NCI-H2196 treated with DMSO at 0.1 percent for 48 hours (cell line): ENCODE data around the gene CARS2.
"Not testable (repeated sequence)": the region's sequence is repeated elsewhere in the genome, so short reads cannot be mapped to it uniquely, and the experiment has no call there.

Experiments
- DNase-seq: peaks from one replicate; lab custom pipeline; 2025; ENCODE audit not compliant: unreplicated experiment; lab: John Stamatoyannopoulos, UW

CARS2 gene

DNA sequence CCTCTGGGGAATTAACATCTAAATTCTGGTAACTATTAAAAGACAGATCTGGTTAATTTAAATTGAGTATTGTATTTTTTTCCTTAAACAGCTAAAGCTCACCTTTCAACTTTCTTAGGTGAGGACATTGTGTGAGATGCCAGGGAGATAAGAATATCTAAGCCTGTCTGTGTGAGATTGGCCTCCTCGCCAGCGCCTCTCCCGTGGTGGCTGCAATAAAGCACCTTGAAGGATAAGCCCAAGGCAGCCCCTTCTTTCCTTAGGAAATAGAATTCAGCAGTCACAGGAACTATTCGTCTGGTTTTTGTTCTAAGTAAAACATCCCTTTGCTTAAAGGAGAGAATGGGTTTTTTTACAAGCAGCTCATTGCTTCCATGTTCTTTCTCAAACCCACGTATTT lies 66.0 kb downstream of the CARS2 start:
- DNase-seq = no peak

DNA sequence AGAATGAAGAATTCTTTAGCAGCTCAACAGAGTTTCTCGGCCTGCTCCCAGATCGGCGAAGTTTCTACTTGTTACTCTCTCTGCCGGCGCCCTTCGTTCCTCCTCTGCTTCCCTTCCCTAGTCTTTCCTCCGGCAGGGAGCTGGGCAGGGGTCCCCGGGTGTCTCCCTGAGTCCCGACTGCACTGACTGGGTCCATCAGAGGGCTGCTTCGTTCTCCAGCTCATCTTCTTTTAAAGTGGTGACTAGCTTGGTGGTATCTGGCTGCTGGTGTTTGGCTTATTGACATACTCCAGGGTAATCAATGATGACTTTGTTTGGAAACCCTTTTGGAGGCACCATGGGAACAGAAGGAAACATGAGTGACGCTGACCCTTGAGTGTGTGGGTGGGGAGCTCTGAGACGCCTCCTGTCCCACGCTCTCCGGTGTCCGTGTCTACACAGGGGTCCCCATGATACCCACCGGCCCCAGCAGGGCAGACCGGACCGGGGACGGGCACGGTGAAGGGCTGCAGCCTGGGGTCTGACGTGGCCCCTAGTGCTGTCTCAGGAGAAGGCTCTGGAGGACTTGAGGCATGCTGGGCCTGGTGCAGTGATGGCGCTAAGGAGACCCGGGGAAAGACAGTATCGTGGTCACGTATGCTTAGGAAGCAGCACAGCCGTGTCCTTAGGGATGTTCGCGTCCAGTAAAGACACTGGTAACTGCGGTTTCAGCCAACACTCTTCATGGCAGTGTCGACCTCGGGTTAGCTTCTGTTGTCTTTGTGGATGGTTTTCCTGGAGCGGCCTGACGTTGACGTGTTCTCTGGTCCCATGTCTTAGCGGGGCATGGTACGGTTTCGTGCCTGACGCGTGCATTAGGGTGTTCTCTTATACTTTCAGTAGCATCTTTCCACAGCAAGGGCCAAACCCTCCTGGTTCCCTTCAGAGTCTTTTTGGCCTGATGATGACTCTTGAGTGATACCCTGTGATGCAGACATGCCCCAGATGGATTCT lies 66.8 kb downstream of the CARS2 start:
- no peak for DNase-seq

DNA sequence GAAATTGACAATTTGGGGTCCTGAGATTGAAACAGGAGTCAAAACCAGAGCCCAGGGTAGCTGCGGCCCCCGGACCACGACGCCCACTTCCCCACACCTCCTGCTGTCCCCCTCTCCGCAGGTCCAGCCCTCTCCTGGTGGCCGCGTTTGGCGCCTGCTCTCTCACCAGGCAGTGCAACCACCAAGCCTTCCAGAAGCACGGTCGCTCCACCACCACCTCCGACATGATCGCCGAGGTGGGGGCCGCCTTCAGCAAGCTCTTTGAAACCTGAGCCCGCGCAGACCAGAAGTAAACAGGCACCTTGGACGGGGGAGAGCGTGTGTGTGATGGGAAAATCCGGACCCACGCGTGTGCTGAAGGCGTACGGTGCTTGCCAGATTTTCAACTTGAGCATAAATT lies 67.7 kb downstream of the CARS2 start:
- DNase-seq = no peak

DNA sequence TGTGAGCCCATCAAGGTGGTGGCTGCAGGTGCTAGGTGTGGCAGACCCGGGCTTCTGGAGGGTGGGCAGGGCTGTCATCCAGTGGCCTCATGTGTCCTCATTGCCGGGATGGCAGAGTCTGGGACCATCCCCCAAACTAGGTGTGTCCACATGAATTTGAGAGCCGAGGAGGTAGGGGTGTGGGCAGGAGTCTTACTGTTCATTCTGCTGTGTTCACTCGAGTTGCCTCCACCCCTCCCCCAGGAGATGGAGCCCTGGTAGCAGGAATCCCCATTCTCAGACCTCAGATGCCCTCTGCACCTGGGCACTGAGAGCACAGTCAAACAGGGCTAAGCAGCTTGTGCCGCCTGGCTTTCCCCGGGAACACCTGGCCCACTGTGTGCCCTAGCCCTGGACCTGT lies 68.2 kb downstream of the CARS2 start:
- DNase-seq = peak; percentile 7

DNA sequence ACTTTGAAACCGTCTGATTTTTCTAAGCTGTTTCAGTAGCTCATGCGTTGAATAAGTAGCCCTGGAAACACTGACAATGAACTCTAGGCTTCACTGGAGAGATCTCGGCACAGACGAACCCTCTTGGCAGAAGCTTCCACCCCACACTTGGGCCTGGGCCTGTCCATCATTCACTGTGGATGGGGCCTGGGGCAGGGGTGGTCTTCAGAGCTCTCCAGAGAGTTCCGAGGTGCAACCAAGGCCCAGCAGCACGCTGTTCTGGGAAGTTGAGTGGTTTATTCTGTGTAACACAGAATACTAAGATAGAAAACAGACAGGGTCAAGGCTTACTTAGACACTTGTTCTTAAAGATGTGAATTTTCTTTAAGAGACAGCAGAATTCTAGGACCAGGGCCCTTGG lies 68.6 kb downstream of the CARS2 start:
- DNase-seq = no peak

DNA sequence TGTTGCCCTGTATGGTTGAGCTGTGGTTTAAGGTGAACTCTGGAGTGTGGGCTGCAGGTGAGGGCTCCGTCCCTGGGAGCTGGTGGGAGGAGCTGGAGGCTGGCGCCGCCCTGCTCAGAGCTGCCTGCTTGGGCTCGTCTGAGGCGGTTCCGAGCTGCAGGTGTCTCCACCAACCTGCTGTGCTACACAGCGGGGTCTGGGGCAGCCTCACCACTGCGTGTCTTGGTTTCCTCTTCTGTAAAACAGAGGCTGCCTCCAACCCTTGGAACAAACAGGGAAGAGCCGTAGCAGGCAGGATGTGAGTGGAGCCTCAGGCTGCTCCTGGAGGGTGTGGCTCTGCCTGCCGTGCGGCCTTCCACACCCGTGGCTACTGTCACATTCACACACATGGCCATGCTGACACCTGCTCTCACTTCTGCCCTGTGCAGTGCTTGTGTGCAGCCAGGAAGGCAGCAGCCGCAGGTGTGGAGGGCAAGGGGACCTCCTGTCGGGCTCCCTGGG lies 69.2 kb downstream of the CARS2 start:
- DNase-seq = no peak

DNA sequence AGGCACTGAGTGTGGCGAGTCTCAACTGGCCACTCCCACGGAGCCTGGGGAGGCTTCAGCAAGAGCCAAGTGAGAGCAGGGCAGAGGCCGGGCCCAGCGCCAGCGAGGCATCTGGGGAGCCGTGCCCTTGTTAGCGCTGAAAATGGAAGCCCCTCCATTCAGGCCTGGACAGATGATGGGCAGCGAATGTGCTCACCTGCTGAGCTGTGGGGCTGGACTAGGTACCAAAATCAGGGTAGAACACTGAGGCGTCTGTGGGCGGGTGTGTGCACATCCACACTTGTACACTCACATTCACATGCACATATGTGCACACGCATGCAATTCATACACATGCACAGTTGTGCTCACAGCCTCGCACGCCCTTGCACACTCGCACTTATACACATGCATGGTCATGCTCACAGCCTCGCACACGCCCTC lies 69.9 kb downstream of the CARS2 start:
- no peak for DNase-seq

DNA sequence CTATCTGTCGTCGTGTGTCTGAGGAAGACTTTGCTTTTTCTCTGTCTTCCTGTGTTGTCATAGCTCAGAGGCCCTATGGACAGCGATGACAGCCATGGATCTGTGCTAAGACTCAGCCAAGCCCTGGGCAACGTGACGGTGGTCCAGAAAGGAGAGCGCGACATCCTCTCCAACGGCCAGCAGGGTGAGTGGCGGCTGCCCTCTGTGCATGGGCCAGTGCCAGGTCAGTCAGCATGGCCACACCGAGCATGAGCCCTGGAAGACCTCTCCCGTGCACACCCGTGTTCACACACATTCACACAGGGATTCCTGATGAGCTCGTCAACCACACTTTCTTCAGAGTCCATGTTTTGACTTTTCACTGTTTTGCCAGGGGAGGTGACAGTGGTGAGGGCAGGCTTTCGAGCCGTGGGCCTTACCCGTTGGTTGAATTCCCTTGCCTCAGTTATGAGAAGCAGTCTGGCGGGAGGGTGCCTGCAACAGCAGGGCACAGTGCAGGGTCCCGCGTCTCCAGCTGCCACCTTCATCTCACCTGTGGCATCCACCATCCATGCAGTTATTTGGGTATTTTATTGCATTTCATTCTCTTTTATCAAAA lies 70.4 kb downstream of the CARS2 start:
- DNase-seq = no peak

DNA sequence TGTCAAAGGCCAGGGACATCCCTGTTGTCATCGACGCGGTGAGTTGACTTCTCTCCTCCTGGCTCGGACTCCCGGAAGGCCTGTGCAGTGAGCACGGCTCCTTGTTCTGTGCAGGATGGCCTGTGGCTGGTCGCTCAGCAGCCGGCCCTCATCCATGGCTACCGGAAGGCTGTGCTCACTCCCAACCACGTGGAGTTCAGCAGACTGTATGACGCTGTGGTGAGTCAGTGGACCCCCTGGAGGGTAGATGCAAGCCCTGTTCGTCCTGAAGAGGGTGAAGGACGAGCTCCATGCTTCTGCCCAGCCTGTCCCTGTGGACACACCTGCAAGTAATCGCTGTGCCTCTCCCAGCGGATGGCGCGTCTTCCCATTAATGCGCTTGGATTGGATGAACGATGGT lies 71.4 kb downstream of the CARS2 start:
- no peak for DNase-seq

DNA sequence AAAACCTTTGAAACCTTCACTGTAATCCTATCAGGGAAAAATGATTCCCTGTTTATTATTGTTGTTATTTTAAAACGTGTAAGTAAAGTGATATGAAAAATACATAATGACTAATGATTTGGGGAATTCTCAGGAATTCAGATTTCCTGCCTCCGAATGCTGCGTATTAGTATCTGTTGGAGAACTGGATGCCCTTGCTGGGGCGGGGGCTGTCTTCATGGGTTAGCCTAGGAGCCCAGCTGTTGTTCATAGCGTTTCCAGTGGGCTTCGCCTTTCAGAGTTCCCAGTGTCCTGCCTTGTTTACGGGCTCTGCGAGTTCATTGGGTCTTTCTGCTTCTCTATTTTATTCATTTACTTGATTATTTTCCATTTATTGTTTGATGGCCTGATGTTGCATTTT lies 72.1 kb downstream of the CARS2 start:
- no peak for DNase-seq

DNA sequence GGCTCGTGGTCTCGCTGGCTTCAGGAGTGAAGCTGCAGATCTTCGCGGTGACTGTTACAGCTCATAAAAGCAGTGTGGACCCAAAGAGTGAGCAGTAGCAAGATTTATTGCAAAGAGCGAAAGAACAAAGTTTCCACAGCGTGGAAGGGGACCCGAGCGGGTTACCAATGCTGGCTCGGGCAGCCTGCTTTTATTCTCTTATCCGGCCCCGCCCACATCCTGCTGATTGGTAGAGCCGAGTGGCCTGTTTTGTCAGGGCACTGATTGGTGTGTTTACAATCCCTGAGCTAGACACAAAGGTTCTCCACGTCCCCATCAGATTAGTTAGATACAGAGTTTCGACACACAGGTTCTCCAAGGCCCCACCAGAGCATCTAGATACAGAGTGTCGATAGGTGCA lies 73.7 kb downstream of the CARS2 start:
- DNase-seq = not testable (repeated sequence)

DNA sequence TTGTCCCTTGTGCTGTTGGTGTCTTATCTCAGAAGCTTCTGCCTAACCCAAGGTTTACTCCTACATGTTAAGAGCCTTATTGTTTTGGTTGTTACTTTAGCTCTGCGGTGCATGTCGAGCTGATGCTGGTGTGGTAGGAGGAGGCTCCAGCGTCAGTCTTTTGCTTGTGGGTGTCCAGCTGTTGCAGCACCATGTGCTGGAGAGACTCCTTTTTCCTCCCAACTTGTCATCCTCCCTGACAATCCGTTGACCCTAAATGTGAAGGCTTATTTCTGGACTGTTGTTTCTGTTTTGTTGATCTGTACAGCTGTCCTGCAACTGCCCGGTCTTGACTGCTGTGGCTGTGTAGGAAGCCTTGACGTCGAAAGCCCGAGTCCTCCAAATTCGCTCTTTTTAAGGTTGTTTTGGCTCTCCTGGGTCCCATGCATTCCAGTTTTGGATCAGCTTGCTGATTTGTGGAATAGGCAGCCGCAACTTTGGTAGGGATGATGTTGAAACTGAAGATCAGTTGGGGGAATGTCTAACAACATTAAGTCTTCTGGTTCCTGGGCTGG lies 75.3 kb downstream of the CARS2 start:
- DNase-seq = no peak

DNA sequence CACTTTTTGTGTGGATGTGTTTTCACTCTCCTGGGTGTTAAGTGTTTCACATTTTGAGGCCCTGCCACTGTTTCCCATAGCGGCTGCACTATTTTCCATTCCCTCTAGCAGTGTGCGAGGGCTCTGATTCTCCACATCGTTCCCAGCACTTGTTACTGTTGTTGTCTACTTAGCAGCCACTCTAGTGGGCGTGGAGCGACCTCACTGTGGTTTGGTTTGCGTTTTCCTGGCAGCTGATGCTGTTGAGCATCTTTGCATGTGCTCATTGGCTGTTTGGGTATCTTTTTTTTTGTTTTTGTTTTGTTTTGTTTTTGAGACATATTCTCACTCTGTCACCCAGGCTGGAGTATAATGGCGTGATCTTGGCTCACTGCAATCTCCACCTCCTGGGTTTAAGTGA lies 76.2 kb downstream of the CARS2 start:
- no peak for DNase-seq

DNA sequence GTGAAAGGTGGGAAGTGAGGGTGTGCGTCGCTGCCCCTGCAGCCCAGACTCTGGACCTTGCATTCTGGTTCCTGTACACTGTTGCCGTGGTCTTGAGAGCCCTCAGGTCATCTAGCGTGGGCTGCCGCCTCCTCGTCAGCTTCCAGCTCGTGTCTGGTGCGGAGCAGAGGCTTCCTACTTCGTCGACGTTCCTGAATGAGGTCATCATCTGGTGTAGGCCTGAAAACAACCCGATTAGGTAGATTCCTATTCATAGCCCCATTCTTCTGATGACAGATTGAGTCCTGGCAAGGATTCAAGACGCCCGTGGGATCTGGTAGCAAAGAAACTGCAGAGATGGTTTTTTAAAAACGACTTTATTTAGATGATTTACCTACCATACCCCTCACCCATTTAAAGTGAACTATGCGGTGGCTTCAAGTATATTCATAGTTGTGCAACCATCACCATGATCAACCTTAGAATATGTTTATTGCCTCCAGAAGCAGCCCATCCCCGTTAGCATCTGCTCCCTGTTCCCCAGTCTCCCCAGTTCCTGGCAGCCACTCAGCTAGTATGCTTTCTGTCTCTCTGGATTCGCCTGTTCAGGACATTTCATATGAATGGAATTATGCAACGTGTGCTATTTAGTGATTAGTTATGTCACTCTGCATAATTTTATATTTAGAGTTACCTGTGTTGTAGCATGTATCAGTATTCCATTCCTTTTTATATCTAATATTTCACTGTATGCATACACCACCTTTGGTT lies 76.8 kb downstream of the CARS2 start:
- DNase-seq = no peak

DNA sequence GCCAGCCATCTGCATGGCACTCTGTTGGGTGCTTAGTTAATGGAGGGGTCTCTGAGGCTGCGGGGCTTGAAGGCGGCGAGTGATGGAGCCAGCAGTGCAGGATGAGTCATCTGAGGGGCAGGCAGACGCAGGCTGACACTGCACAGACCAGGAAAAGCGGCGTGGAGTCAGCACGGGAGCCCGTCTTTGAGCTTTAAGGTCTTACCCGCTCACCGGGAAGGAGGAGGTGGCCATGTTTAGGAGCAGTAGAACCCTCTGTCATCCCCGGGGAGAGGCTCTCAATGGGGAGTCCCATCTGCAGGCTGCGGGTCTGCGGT lies 77.5 kb downstream of the CARS2 start:
- no peak for DNase-seq

DNA sequence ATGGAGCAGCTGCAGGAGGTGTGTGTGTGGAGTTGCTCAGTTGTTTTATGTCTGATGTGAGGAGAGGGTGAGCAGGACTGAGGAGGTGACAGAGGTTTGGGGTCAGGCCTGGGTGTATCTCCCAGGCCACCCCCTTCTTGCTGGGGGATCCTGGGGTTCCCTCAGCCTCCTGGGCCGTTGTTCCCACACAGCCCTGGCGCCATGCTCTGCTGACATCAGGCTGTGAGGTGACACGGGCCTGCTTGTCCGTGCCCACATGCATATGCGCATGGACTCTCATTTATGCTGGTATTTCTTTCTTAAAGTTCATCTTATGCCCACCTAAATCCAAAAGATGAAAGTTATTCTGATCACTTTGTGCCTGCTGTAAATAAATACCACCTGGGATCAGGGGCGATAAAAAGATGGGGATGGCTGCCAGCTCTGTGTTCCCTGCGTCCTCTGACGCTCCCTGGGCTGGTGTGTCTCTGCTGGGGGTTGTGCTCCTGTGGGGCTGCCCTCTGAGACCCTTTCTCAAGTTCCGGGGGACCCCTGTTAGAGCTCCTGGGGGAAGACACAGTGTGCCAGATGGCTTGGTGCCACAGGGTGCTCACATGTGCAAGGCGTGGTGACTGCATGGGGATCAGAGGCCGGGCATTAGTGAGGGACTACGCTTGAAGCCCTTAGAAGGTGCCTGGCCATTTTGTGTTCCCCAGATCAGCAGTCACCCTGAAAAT lies 78.0 kb downstream of the CARS2 start:
- no peak for DNase-seq

DNA sequence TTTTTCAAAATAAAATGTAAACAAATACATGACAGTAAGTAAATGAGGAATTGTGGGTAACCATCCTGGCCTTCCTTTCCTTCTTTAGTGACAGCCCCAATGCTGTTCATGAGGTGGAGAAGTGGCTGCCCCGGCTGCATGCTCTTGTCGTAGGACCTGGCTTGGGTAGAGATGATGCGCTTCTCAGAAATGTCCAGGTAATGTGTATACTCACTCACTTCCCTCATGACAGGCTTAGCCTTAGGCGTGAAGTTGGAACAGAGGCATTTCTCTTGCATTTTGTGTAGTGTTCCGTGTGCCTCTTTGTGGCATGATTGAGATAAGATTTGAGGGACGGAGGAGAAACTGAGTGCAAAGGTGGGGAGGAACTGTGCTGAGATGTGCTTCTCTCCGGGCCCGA lies 78.6 kb downstream of the CARS2 start:
- DNase-seq = no peak

DNA sequence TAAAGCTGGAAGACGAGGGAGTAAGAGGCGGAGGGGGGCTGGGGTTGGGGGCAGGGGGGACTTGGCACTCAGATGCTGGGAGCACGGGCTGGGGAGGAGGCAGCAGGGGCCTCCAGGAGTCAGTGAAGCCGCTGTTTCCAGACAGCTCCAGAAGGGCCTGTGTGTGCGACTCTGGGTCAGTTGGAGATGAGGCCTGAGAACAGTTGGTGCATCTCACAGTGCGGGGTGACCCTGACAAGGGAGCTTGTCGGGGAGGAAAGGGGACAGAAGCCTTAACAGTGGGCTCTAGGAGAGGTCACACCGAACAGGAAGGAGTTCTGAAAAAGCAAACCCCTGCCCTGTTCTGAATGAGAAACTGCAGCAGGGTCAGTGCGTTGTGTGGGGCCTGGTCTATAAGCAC lies 79.4 kb downstream of the CARS2 start:
- no peak for DNase-seq

DNA sequence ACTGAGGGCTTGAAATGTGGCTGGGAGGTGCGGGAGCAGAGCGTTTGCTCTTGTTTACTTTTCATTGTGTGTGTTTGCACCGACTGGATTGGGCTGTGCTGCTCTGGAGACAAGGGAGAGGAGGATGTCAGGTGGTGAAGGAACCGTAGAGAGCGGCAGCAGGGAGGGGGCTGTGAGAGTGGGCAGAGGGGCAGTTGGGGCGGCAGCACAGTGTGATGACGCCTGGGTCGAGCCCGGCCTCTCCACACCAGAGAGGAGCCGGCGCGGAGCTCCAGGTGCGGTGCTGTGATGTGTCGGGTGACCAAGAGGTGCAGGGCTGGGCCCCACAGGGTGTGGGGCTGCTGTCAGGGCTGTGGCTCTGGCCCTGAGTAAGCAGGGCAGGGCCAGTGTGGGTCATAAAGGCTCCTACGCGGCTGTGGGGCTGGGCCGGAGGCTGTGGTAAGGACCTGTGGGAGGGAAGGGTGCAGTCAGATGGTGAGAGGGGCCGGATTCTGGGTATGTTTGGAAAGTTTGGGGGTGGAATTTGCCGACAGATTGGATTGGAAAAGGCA lies 80.1 kb downstream of the CARS2 start:
- DNase-seq = no peak
